Body of pancreas (tissue), 4 donors: ENCODE data around the gene C6orf62.
"Not testable (repeated sequence)": the region's sequence is repeated elsewhere in the genome, so short reads cannot be mapped to it uniquely, and the experiment has no call there.

Experiments
- CTCF ChIP-seq, 7 experiments: fragments of 450-650 bp in 4 of 7; fragments of 200-600 bp in 3 of 7; sonication (generic) in 3 of 7; IDR thresholded peaks; one replicate each; pipeline ENCODE4 v1.5.1; 2016 to 2019; ENCODE audit warnings: antibody characterized with exemption in 7 of 7
- POLR2A ChIP-seq, 3 donors: fragments of 450-650 bp; IDR thresholded peaks; one replicate each; pipeline ENCODE4 v1.6.1; 2016; ENCODE audit warnings: antibody characterized with exemption in 3 of 3, mild to moderate bottlenecking in 2 of 3

DNA sequence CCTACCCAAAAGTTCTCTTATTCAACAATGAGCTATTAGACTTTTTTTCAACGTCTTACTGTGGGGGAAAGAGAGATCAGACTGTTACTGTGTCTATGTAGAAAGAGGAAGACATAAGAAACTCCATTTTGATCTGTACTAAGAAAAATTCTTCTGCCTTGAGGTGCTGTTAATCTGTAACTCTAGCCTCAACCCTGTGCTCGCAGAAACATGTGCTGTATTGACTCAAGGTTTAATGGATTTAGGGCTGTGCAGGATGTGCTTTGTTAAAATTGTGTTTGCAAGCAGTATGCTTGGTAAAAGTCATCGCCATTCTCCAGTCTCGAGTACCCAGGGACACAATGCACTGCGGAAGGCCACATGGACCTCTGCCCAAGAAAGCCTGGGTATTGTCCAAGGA lies 57.2 kb downstream of the C6orf62 start:
- not testable (repeated sequence) for TF ChIP-seq CTCF, POLR2A (IDR thresholded peaks at IDR 0.05)
